ENCODE measurements around the gene VPS54.
"Not testable (repeated sequence)": the region's sequence is repeated elsewhere in the genome, so short reads cannot be mapped to it uniquely, and the experiment has no call there.

Gene VPS54

GRCh38 chr2:64000630-64001381 is 18.4 kb downstream of the VPS54 start:
- in situ Hi-C loops (cut with HindIII; ENCODE audit: low pct_ligation_motif_present, low pct_unique_long_range_greater_than_20kb, low sequenced_read_pairs), result no loop called here
- DNase-seq, result peak; percentile 16

GRCh38 chr2:63999049-63999448 is 20.2 kb downstream of the VPS54 start:
- in situ Hi-C loops (cut with HindIII; ENCODE audit: low pct_ligation_motif_present, low pct_unique_long_range_greater_than_20kb, low sequenced_read_pairs), result no loop called here

GRCh38 chr2:63996582-63997198 is 22.5 kb downstream of the VPS54 start:
- in situ Hi-C loops (cut with HindIII; ENCODE audit: low pct_ligation_motif_present, low pct_unique_long_range_greater_than_20kb, low sequenced_read_pairs), result not testable (repeated sequence)
- peak; percentile 46 for DNase-seq

More at GRCh38 chr2:63999049-63999448, 20.2 kb downstream of the VPS54 start:
- no peak for DNase-seq

- in situ Hi-C loops (cut with HindIII; ENCODE audit: low pct_ligation_motif_present, low pct_unique_long_range_greater_than_20kb, low sequenced_read_pairs); DNase-seq: not testable (repeated sequence)
Observed at GRCh38 chr2:63994329-63995070, 24.7 kb downstream of the VPS54 start.

GRCh38 chr2:63993871-63994270 is 25.4 kb downstream of the VPS54 start:
- in situ Hi-C loops (cut with HindIII; ENCODE audit: low pct_ligation_motif_present, low pct_unique_long_range_greater_than_20kb, low sequenced_read_pairs), result no loop called here
- no peak for DNase-seq

GRCh38 chr2:63993130-63993584 is 26.1 kb downstream of the VPS54 start:
- DNase-seq; in situ Hi-C loops (cut with HindIII; ENCODE audit: low pct_ligation_motif_present, low pct_unique_long_range_greater_than_20kb, low sequenced_read_pairs): not testable (repeated sequence)

GRCh38 chr2:63992061-63992685 is 27.1 kb downstream of the VPS54 start:
- in situ Hi-C loops (cut with HindIII; ENCODE audit: low pct_ligation_motif_present, low pct_unique_long_range_greater_than_20kb, low sequenced_read_pairs), result no loop called here
- no peak for DNase-seq

- in situ Hi-C loops (cut with HindIII; ENCODE audit: low pct_ligation_motif_present, low pct_unique_long_range_greater_than_20kb, low sequenced_read_pairs); DNase-seq: not testable (repeated sequence)
Observed at GRCh38 chr2:63991173-63991999, 27.8 kb downstream of the VPS54 start.

GRCh38 chr2:63990072-63990471 is 29.2 kb downstream of the VPS54 start:
- in situ Hi-C loops (cut with HindIII; ENCODE audit: low pct_ligation_motif_present, low pct_unique_long_range_greater_than_20kb, low sequenced_read_pairs), result no loop called here
- DNase-seq, result no peak

GRCh38 chr2:63988842-63989436 is 30.3 kb downstream of the VPS54 start:
- in situ Hi-C loops (cut with HindIII; ENCODE audit: low pct_ligation_motif_present, low pct_unique_long_range_greater_than_20kb, low sequenced_read_pairs); DNase-seq: not testable (repeated sequence)

GRCh38 chr2:63984606-63985359 is 34.4 kb downstream of the VPS54 start:
- no peak for DNase-seq
- in situ Hi-C loops (cut with HindIII; ENCODE audit: low pct_ligation_motif_present, low pct_unique_long_range_greater_than_20kb, low sequenced_read_pairs), result no loop called here

- DNase-seq, result no peak
Observed at GRCh38 chr2:63983986-63984605, 35.1 kb downstream of the VPS54 start.

GRCh38 chr2:63982335-63982734 is 36.9 kb downstream of the VPS54 start:
- no peak for DNase-seq
- in situ Hi-C loops (cut with HindIII; ENCODE audit: low pct_ligation_motif_present, low pct_unique_long_range_greater_than_20kb, low sequenced_read_pairs), result no loop called here

More at GRCh38 chr2:63983986-63984605, 35.1 kb downstream of the VPS54 start:
- in situ Hi-C loops (cut with HindIII; ENCODE audit: low pct_ligation_motif_present, low pct_unique_long_range_greater_than_20kb, low sequenced_read_pairs), result no loop called here

GRCh38 chr2:63981702-63982103 is 37.5 kb downstream of the VPS54 start:
- in situ Hi-C loops (cut with HindIII; ENCODE audit: low pct_ligation_motif_present, low pct_unique_long_range_greater_than_20kb, low sequenced_read_pairs), result no loop called here
- no peak for DNase-seq

GRCh38 chr2:63980794-63981193 is 38.4 kb downstream of the VPS54 start:
- no peak for DNase-seq
- in situ Hi-C loops (cut with HindIII; ENCODE audit: low pct_ligation_motif_present, low pct_unique_long_range_greater_than_20kb, low sequenced_read_pairs), result no loop called here

GRCh38 chr2:63977904-63978303 is 41.3 kb downstream of the VPS54 start:
- in situ Hi-C loops (cut with HindIII; ENCODE audit: low pct_ligation_motif_present, low pct_unique_long_range_greater_than_20kb, low sequenced_read_pairs), result no loop called here
- DNase-seq, result no peak

GRCh38 chr2:63976125-63976510 is 43.1 kb downstream of the VPS54 start:
- in situ Hi-C loops (cut with HindIII; ENCODE audit: low pct_ligation_motif_present, low pct_unique_long_range_greater_than_20kb, low sequenced_read_pairs), result no loop called here
- DNase-seq, result no peak

Measured in ACHN (cell line).